Measurements from ENCODE around the gene THADA.

The THADA gene

GRCh38 chr2:43372416-43373081, 223.3 kb downstream of the THADA start:
- DNase-seq: no peak

GRCh38 chr2:43370705-43371104, 225.1 kb downstream of the THADA start:
- DNase-seq: no peak

GRCh38 chr2:43370146-43370545, 225.7 kb downstream of the THADA start:
- DNase-seq: no peak

GRCh38 chr2:43368483-43369385, 227.1 kb downstream of the THADA start:
- no peak for DNase-seq

GRCh38 chr2:43367012-43367782, 228.6 kb downstream of the THADA start:
- no peak for DNase-seq

- no peak for DNase-seq
These were observed 232.7 kb downstream of the THADA start for GRCh38 chr2:43363120-43363519.

GRCh38 chr2:43361286-43361685, 234.6 kb downstream of the THADA start:
- no peak for DNase-seq

GRCh38 chr2:43360137-43360536, 235.7 kb downstream of the THADA start:
- no peak for DNase-seq

GRCh38 chr2:43358410-43359201, 237.2 kb downstream of the THADA start:
- no peak for DNase-seq

GRCh38 chr2:43356774-43357173, 239.1 kb downstream of the THADA start:
- DNase-seq: no peak

GRCh38 chr2:43355399-43355798, 240.4 kb downstream of the THADA start:
- no peak for DNase-seq

- no peak for DNase-seq
These were observed 245.9 kb downstream of the THADA start for GRCh38 chr2:43349904-43350303.

GRCh38 chr2:43348908-43349661, 246.8 kb downstream of the THADA start:
- no peak for DNase-seq

- no peak for DNase-seq
These were observed 248.1 kb downstream of the THADA start for GRCh38 chr2:43347746-43348145.

GRCh38 chr2:43346602-43347567, 249.0 kb downstream of the THADA start:
- no peak for DNase-seq

- DNase-seq: no peak
These were observed 250.0 kb downstream of the THADA start for GRCh38 chr2:43345872-43346271.

- DNase-seq: no peak
These were observed 250.4 kb downstream of the THADA start for GRCh38 chr2:43345391-43345813.

- DNase-seq: no peak
These were observed 250.9 kb downstream of the THADA start for GRCh38 chr2:43344868-43345373.

GRCh38 chr2:43343573-43344304, 252.1 kb downstream of the THADA start:
- DNase-seq: no peak

Data from stimulated activated CD8-positive, alpha-beta memory T cell treated with anti-CD3 and anti-CD28 coated beads, Interleukin-4, amount 100 ng/mL, for 48 hours (primary cell).